A549 (cell line): ENCODE measurements around the gene RUFY2.

ENCODE experiments used
- CEBPB ChIP-seq, 2 experiments: fragments of >200 bp in 1 of 2; sonication (Bioruptor Twin) in 1 of 2; formaldehyde crosslinking in 1 of 2; IDR thresholded peaks; 2 replicates each; pipeline ENCODE4 v1.6.1; 2012 to 2016
- EP300 ChIP-seq, 2 experiments: fragments of >200 bp; sonication (Bioruptor Twin); formaldehyde crosslinking; IDR thresholded peaks; 2 replicates in 1 of 2; 3 replicates in 1 of 2; pipeline ENCODE4 v1.6.1; 2016 to 2017
- ESRRA ChIP-seq: fragments of 150-350 bp; IDR thresholded peaks from 2 replicates; pipeline ENCODE4 v1.6.1; 2014; ENCODE audit warnings: mild to moderate bottlenecking, low read length, borderline replicate concordance
- KDM1A ChIP-seq: fragments of 200-600 bp; sonication (generic); IDR thresholded peaks from 2 replicates; pipeline ENCODE4 v1.6.1; 2016; ENCODE audit warnings: low read depth, mild to moderate bottlenecking
- TF ChIP-seq, protein P1 (sequence below): fragments of >200 bp; sonication (Bioruptor Twin); formaldehyde crosslinking; IDR thresholded peaks from 3 replicates; pipeline ENCODE4 v1.5.1; 2016
- TF ChIP-seq, protein P2 (sequence below): IDR thresholded peaks from 2 replicates; pipeline ENCODE4 v1.6.1; 2012
- TF ChIP-seq, protein P3 (sequence below): fragments of 250-450 bp; sonication (Bioruptor Pico); IDR thresholded peaks from 2 replicates; pipeline ENCODE4 v1.5.0; 2021; ENCODE audit warnings: mild to moderate bottlenecking, moderate library complexity, borderline replicate concordance

DNA sequence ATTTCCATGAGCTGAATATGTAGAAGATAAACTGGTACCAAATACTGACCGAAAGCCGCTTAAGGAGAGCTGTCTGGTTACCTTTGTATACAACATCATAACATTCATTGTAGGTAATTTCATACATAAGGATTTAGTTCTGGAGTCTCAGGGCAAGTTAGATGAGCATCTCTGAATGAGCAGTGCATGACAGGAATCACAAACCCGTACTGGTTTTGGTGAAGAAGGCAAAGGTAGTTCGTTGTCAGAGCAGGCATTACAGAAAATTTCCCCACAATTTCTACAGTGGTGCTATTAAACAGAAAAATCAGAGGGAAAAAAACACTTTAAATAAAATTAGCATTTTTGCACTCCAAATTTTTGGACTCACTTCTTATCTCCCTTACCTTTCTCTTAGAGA is 61.5 kb downstream of the RUFY2 start:
- TF ChIP-seq ESRRA (no peak), CEBPB (IDR thresholded peaks at IDR 0.05) (no peak), EP300 (IDR thresholded peaks at IDR 0.05) (no peak), KDM1A (no peak)
- TF ChIP-seq, protein P1, sequence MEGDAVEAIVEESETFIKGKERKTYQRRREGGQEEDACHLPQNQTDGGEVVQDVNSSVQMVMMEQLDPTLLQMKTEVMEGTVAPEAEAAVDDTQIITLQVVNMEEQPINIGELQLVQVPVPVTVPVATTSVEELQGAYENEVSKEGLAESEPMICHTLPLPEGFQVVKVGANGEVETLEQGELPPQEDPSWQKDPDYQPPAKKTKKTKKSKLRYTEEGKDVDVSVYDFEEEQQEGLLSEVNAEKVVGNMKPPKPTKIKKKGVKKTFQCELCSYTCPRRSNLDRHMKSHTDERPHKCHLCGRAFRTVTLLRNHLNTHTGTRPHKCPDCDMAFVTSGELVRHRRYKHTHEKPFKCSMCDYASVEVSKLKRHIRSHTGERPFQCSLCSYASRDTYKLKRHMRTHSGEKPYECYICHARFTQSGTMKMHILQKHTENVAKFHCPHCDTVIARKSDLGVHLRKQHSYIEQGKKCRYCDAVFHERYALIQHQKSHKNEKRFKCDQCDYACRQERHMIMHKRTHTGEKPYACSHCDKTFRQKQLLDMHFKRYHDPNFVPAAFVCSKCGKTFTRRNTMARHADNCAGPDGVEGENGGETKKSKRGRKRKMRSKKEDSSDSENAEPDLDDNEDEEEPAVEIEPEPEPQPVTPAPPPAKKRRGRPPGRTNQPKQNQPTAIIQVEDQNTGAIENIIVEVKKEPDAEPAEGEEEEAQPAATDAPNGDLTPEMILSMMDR = no peak
- TF ChIP-seq, protein P2, sequence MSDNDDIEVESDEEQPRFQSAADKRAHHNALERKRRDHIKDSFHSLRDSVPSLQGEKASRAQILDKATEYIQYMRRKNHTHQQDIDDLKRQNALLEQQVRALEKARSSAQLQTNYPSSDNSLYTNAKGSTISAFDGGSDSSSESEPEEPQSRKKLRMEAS = no peak
- TF ChIP-seq, protein P3, sequence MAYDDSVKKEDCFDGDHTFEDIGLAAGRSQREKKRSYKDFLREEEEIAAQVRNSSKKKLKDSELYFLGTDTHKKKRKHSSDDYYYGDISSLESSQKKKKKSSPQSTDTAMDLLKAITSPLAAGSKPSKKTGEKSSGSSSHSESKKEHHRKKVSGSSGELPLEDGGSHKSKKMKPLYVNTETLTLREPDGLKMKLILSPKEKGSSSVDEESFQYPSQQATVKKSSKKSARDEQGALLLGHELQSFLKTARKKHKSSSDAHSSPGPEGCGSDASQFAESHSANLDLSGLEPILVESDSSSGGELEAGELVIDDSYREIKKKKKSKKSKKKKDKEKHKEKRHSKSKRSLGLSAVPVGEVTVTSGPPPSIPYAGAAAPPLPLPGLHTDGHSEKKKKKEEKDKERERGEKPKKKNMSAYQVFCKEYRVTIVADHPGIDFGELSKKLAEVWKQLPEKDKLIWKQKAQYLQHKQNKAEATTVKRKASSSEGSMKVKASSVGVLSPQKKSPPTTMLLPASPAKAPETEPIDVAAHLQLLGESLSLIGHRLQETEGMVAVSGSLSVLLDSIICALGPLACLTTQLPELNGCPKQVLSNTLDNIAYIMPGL (CRISPR knock-in tag) = no peak
